Glutamatergic neuron (in vitro differentiated cells): Measurements from ENCODE around the gene NFIA. TPM values are rescaled to one million over a fixed set of nuclear protein-coding genes. Genes with fewer than 3 reads are reported as not detected.
"Not testable (repeated sequence)": the region's sequence is repeated elsewhere in the genome, so short reads cannot be mapped to it uniquely, and the experiment has no call there.

Source experiments
- DNase-seq: peaks from one replicate; pipeline ENCODE4 v3.0.0; 2022
- H3K27ac Mint-ChIP-seq: one replicate; pipeline ENCODE4 v1.8.0; 2020; ENCODE audit warnings: mild to moderate bottlenecking, mixed read lengths, inconsistent platforms; ENCODE audit not compliant: unreplicated experiment
- H3K27me3 Mint-ChIP-seq: one replicate; pipeline ENCODE4 v1.8.0; 2020; ENCODE audit warnings: mild to moderate bottlenecking, moderate library complexity, mixed read lengths, inconsistent platforms; ENCODE audit not compliant: unreplicated experiment
- H3K36me3 Mint-ChIP-seq: one replicate; pipeline ENCODE4 v1.8.0; 2020; ENCODE audit warnings: mild to moderate bottlenecking, mixed read lengths, inconsistent platforms; ENCODE audit not compliant: unreplicated experiment
- H3K4me1 Mint-ChIP-seq: one replicate; pipeline ENCODE4 v1.8.0; 2020; ENCODE audit warnings: mild to moderate bottlenecking, low read depth, mixed read lengths, inconsistent platforms; ENCODE audit not compliant: unreplicated experiment
- H3K4me3 Mint-ChIP-seq: one replicate; pipeline ENCODE4 v1.8.0; 2020; ENCODE audit warnings: mild to moderate bottlenecking, mixed read lengths, inconsistent platforms; ENCODE audit not compliant: unreplicated experiment
- H3K9me3 Mint-ChIP-seq: one replicate; pipeline ENCODE4 v1.8.0; 2020; ENCODE audit warnings: mild to moderate bottlenecking, moderate library complexity, mixed read lengths, inconsistent platforms; ENCODE audit not compliant: unreplicated experiment
- total RNA-seq: library from RNA; stranded (reverse); fragmentation: NEBNext Ultra II Directional; extraction: Animal tissue kit (Norgen Biotek cat#: 25700); gene quantifications from one replicate; pipeline ENCODE4 v1.2.1, GENCODE V29; 2021; ENCODE audit not compliant: unreplicated experiment
- TF ChIP-seq, protein P1 (sequence below): fragments of 200-600 bp; sonication (generic); IDR thresholded peaks from one replicate; pipeline ENCODE4 v1.5.0; 2021; ENCODE audit not compliant: partially characterized antibody, unreplicated experiment

Gene NFIA
- total RNA-seq, 1 donor from 2014 or later: 16.4 TPM

DNA sequence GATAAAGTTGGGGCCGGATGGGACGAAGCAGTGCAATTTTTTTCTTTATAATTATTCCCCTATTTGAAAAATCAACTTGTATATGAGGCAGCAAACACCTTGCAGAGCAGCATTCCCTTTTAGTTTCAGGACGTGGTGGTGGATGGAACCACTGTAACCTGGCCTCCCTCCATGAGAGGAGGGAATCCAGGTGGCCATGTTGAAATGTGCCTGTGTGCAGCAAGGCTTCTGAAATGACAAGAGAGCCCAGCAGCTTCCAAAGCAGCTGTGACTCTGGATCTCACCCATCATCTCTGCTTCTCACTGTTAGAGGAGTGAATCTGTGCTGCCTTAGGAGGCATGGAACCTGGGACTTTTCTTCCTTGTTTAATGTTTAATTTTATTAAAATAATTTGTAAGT, 42.3 kb downstream of the NFIA start:
- Mint-ChIP-seq H3K4me1 (peaks cover 23% of the 10 kb centered on the region), H3K4me3 (no peak overlapping the region), H3K27me3 (no peaks in the 10 kb centered on the region), H3K36me3 (no peaks in the 10 kb centered on the region), H3K27ac (no peak overlapping the region), H3K9me3 (no peaks in the 10 kb centered on the region)
- no peak for DNase-seq
- TF ChIP-seq, protein P1, sequence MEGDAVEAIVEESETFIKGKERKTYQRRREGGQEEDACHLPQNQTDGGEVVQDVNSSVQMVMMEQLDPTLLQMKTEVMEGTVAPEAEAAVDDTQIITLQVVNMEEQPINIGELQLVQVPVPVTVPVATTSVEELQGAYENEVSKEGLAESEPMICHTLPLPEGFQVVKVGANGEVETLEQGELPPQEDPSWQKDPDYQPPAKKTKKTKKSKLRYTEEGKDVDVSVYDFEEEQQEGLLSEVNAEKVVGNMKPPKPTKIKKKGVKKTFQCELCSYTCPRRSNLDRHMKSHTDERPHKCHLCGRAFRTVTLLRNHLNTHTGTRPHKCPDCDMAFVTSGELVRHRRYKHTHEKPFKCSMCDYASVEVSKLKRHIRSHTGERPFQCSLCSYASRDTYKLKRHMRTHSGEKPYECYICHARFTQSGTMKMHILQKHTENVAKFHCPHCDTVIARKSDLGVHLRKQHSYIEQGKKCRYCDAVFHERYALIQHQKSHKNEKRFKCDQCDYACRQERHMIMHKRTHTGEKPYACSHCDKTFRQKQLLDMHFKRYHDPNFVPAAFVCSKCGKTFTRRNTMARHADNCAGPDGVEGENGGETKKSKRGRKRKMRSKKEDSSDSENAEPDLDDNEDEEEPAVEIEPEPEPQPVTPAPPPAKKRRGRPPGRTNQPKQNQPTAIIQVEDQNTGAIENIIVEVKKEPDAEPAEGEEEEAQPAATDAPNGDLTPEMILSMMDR: no peak

DNA sequence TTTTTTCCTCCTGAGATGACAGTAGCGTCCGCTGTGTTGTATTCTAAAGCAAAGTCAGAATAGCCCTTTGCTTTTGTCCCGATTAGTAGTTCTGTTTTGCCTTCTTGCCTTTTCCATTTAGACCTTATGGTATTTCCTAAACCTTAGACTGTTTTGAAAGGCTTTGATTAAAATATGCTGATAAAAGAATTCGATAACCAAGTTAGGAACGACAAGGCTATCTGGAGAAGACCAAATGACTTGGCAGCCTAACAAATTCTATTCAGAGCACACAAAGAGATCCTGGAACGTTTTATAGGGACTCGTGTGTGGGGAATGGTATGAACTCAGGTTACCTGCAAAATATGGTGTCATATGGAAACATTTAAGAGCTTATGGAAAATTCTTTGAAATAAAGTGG, 42.9 kb downstream of the NFIA start:
- H3K36me3 Mint-ChIP-seq: no peaks in the 10 kb centered on the region
- no peaks in the 10 kb centered on the region for H3K27me3 Mint-ChIP-seq
- TF ChIP-seq, protein P1: no peak
- no peak overlapping the region for H3K27ac Mint-ChIP-seq
- H3K4me3 Mint-ChIP-seq: no peak overlapping the region
- no peak for DNase-seq
- H3K9me3 Mint-ChIP-seq: no peaks in the 10 kb centered on the region
- peaks cover 26% of the 10 kb centered on the region for H3K4me1 Mint-ChIP-seq

DNA sequence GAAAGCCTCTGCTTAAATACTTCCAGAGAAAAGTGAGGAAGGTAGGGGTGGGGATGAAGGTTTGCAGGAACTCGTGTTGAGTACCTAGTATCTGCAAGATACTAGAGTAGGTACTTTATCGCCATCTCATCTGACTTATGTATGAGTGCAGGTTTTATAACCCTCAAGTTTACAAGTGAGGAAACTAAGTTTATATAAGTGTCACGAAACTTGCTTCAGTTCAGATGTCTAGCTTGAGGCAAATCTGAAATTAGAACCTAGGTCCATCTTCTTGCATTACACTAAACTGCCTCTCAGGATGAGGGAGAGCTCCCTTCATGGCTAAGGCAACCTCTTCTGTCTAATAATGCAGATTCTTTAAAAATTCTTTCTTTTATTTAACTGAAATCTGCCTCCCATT, 43.5 kb downstream of the NFIA start:
- Mint-ChIP-seq H3K4me1 (peaks cover 23% of the 10 kb centered on the region), H3K36me3 (no peaks in the 10 kb centered on the region), H3K27ac (no peak overlapping the region), H3K27me3 (no peaks in the 10 kb centered on the region), H3K9me3 (no peaks in the 10 kb centered on the region), H3K4me3 (no peak overlapping the region)
- DNase-seq: no peak
- TF ChIP-seq, protein P1: no peak

DNA sequence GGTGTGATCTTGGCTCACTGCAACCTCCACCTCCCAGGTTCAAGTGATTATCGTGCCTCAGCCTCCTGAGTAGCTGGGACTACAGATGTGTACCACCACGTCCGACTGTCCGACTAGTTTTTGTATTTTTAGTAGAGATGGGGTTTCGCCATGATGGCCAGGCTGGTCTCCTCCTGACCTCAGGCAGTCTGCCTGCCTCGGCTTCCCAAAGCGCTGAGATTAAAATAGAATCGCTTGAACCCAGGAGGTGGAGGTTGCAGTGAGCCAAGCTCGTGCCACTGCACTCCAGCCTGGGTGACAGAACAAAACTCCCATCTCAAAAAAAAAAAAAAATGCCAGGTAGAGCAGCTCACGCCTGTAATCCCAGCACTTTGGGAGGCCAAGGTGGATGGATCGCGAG, 44.5 kb downstream of the NFIA start:
- not testable (repeated sequence) for H3K36me3 Mint-ChIP-seq, H3K4me3 Mint-ChIP-seq, H3K27ac Mint-ChIP-seq, H3K9me3 Mint-ChIP-seq, DNase-seq, H3K27me3 Mint-ChIP-seq
- peaks cover 29% of the 10 kb centered on the region for H3K4me1 Mint-ChIP-seq

DNA sequence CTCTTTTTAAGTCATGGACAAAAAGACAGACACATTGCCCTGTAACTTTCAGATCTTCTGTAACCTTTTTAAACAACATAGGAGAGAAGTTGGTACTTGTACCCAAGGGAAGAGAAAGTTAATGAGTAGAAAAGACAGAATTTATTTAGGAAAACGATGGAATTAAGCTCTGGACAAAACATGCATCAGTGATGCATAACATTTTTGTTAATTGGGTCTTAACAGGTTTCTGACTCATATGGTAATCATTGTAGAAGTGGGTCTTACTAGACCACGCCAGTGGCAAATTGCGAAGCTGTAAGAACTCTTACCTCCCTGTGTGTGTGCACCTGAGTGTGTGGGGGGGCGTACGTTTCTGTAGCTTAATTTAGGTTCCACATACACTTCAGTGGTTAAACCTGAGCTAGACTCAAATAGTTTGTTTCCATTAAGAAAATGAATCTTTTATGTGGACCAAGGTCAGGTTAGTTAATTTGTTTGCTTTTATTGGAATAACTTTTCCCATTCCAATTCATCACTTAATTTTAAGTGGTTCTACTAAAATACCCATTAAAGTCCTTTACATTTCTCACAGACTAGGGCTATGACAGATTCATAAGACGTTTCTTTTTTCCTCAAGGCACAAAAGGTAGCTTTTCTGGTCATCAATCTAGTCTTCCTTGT, 48.1 kb downstream of the NFIA start:
- Mint-ChIP-seq H3K4me3 (no peak overlapping the region), H3K27ac (no peak overlapping the region), H3K36me3 (no peaks in the 10 kb centered on the region), H3K4me1 (peaks cover 22% of the 10 kb centered on the region), H3K27me3 (peaks cover 3% of the 10 kb centered on the region), H3K9me3 (peaks cover 1% of the 10 kb centered on the region)
- no peak for DNase-seq
- TF ChIP-seq, protein P1: no peak

DNA sequence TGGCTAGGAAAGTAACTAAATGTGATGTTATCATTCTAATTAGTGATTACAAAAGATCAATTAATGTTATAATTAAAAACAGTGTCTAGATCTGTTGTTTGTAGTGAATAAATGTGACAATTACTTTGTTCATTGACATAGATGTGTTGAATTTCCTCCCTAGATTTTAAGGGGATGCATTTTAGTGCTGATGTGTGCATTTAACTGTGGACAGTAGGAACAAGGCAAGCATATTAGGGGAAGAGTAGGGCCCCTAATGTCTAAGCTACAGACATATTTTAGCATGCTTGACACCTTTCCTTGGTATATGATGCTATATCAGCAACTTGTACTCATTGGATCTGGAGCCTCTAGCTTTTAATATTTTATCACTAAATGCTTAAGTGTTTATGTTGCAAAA, 48.9 kb downstream of the NFIA start:
- peaks cover 1% of the 10 kb centered on the region for H3K9me3 Mint-ChIP-seq
- peaks cover 22% of the 10 kb centered on the region for H3K4me1 Mint-ChIP-seq
- H3K27ac Mint-ChIP-seq: no peak overlapping the region
- no peaks in the 10 kb centered on the region for H3K36me3 Mint-ChIP-seq
- no peak for DNase-seq
- peaks cover 3% of the 10 kb centered on the region for H3K27me3 Mint-ChIP-seq
- TF ChIP-seq, protein P1: no peak
- no peak overlapping the region for H3K4me3 Mint-ChIP-seq
